HG02588 (cell line): Measurements from ENCODE around the gene XXYLT1.

Experiments
- ATAC-seq: cut with Tn5 transposase; IDR thresholded peaks from one replicate; pipeline ENCODE4 v1.9.1; 2021; ENCODE audit warnings: mild to moderate bottlenecking, moderate library complexity; ENCODE audit not compliant: unreplicated experiment

The XXYLT1 gene

GRCh38 chr3:195071011-195071728 lies 199.8 kb downstream of the XXYLT1 start:
- ATAC-seq = no peak

- no peak for ATAC-seq
Measured at GRCh38 chr3:195070336-195070735, 200.6 kb downstream of the XXYLT1 start.

DNA sequence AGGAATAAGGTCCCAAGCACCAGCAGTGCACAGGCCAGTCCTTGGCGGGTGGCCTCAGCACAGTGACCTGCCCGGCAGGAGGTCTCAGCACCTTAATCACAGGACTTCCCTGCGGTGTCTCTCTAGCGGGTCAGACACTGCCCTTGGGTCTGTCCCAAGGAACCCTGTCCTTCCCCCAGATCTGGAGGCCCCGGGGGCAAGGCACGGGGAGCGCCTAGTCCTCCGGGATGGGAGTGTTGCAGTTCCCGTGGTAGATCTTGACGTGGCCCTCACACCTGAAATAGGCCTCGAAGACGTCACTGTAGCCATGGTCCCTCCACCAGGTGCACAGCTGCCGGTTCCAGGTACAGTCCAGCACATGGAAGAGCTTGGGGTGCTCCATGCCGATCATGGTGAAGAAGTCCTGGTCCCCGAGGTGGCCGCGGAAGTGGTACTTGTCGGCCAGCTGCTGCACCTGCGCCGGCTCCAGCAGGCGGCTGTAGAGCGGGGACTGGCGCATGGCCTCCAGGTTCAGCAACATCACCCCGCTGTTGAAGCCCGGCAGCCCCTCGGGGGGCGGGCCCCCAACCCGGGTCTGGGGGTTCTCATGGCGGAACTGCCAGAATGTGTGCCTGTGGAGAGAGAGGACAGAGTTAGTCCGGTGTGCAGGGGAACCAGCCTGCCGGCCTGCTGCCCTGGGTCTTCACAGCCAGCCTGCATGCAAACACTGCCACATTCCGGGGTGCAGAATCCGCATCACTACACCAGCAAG lies 201.3 kb downstream of the XXYLT1 start:
- ATAC-seq = no peak

GRCh38 chr3:195068084-195069080 lies 202.6 kb downstream of the XXYLT1 start:
- no peak for ATAC-seq

DNA sequence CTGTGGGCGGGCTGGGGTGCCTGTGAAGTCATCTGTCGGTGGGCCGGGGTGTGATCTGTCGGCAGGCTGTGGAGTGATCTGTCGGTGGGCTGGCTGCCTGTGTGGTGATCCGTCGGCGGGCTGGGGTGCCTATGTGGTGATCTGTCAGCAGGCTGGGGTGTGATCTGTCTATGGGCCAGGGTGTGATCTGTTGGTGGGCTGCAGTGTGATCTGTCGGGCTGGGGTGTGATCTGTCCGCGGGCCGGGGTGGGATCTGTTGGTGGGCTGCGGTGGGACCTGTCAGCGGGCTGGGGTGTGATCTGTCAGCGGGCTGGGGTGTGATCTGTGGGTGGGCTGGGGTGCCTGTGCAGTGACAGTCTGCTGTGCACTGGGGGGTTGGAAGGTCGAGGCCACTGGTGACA lies 204.5 kb downstream of the XXYLT1 start:
- ATAC-seq = no peak

DNA sequence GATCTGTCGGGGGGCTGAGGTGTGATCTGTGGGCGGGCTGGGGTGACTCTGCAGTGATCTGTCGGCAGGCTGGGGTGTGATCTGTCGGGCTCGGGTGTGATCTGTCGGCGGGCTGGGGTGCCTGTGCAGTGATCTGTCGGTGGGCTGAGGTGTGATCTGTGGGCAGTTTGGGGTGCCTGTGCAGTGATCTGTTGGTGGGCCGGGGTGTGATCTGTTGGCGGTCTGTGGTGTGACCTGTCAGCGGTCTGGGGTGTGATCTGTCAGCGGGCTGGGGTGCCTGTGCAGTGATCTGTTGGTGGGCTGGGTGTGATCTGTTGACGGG lies 205.1 kb downstream of the XXYLT1 start:
- no peak for ATAC-seq

GRCh38 chr3:195065142-195065863 lies 205.7 kb downstream of the XXYLT1 start:
- no peak for ATAC-seq

DNA sequence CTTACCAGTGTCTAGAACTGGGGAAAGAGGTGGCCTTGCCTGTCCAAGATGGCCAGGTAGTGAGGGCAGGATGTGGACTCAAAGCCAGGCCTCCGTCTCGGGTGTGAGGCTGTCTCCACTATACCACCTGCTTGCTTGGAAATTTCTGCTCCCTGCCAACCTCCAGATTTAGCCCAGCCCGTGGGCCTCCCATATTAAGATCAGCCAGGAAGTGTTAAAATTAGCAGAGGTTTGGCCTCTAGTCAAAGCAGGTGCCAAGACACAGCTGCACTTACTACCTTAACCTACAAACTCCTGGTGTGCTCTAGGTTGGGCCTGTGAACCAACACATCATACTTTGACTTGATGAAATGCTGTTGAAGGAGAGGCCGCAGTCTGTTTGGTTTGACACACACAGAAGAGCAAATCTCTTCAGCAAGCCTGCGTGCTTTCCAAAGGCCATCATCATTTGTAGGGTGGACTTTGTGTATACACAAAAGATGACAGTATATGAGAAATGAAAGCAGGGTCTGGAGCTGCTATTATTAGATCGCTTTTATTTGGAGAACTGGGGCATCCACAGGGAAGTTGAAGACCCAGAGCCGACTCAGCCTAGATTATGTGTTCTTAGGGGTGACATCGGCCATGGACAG lies 206.5 kb downstream of the XXYLT1 start:
- ATAC-seq = no peak

- ATAC-seq = no peak
Measured at GRCh38 chr3:195063581-195064193, 207.3 kb downstream of the XXYLT1 start.

DNA sequence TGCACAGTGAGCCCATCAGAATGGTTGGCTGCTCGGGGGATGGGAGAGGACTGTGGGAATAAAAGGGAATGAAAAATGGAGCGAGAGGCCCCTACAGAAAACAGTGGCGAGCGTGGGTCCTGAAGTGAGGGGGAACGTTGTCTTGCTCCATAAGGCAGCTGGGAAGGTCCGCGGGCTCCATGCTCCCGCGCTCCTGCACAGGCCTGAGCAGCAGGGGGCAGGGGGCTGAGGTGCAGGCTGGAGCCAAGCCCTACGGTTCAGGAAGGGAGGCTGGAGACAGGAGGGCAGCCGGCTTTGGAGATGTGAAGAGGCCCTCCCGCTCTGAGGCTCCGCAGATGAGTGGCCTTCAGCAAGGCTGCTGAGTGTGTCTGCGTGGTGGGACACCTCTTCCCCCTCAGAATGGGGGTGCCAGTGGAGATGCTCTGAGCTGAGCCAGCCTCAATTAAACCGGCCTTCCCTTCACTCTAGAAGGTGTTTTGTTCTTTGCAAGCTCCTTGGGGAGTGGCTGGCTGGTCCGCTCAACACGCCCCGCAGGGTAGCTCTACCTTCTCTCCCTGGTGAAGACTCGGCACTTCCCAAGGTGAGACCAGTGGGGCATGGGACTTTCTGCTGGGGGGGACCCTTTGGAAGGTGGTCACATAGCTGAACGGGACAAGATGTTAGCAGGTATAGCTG lies 208.0 kb downstream of the XXYLT1 start:
- no peak for ATAC-seq

DNA sequence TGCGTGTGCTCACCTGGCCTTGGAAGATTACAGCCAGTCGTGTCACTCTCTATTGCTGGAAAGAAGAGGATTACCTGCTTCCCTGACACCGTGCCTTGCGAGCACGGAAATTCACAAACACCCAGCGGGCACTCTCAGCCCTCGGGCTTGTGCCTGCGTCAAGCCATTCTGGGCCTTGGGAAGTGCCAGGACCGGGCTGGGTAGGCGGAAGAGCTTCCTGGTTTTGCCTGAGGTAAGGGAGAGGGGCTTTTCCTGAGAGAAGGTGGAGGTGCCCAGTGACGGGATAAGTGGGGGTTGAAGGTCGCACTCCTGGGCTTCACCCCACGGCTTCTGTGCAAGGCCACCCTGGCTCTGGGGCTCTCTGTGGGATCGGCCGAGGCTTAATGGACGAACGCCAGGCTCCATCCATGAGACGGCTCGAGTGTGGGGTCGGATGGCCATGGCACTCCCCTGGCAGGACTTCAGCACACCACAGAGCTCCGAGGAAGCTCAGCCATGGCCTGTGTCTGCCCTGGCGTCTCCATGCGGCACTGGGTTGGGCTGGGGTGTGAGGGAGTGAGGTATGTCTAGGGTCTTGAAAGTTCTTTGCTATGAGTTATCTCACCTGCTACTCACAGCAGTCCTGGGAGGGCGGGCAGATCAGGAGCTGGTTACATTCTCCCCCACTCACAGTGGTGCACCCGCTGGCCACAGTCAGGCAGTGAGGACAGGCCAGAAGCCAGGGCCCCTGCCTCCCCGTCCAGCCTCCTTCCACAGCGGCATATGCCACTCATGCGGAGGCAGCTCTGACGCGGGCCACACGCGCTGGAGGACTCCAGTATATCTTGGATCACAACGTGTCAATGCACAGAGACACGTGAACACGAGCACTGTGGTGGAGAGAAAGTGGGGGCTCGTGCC lies 209.0 kb downstream of the XXYLT1 start:
- ATAC-seq = no peak

- ATAC-seq = no peak
Measured at GRCh38 chr3:195060531-195061291, 210.2 kb downstream of the XXYLT1 start.

DNA sequence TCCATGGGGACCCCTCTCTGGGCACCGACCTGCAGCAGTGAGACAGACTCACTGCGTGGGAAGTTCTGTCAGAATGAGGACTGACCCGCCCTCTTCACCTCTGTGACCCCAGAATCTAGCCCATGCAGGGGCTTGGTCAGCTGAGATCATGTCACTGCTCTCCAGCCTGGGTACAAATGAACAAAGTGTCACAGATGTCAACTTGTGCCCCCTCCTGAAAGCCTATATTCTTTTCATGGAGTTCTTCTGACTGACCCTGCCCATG lies 210.8 kb downstream of the XXYLT1 start:
- ATAC-seq = no peak

DNA sequence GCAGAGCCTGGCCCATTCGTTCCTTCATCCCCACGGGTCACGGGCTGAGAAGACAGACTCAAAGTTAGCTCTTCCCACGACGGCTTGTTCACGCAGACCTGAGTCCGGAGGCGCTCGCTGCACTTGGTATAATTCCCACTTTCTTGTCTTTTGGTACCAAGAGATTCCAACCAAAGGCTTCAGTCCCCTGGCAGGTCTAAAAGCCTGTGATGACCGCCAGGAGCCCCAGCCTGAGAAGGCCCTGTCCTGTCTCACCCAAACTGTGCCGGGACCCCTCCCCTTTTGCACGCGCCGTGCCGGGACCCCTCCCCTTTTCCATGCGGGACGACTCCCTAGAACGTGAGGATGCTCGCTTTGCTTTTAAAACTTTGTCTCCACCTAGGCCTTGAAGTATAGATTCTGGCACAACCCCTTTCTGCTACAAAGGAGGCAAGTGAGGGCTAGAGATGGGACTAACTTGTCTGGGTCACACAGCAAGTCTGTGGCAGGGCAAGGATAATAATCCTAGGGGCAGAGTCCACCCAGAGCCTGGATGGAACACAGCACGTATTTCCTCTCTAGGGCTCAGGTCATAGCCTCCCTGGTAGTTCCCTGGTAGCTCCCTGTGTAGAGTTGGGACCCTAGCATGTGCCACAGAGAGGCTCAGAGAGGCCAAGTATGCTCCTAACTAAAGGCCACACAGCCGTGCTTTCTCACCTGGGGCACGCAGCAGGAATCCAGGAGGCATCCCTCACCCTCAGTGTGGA lies 211.3 kb downstream of the XXYLT1 start:
- ATAC-seq = no peak

GRCh38 chr3:195059006-195059350 lies 212.0 kb downstream of the XXYLT1 start:
- ATAC-seq = no peak

GRCh38 chr3:195058336-195059005 lies 212.5 kb downstream of the XXYLT1 start:
- no peak for ATAC-seq

- ATAC-seq = no peak
Measured at GRCh38 chr3:195057716-195058115, 213.2 kb downstream of the XXYLT1 start.
